NCI-H1694 (cell line): Measurements from ENCODE around the gene FAM89A.

Experiments
- DNase-seq: peaks from one replicate; lab custom pipeline; 2025; lab: John Stamatoyannopoulos, UW

FAM89A gene

DNA sequence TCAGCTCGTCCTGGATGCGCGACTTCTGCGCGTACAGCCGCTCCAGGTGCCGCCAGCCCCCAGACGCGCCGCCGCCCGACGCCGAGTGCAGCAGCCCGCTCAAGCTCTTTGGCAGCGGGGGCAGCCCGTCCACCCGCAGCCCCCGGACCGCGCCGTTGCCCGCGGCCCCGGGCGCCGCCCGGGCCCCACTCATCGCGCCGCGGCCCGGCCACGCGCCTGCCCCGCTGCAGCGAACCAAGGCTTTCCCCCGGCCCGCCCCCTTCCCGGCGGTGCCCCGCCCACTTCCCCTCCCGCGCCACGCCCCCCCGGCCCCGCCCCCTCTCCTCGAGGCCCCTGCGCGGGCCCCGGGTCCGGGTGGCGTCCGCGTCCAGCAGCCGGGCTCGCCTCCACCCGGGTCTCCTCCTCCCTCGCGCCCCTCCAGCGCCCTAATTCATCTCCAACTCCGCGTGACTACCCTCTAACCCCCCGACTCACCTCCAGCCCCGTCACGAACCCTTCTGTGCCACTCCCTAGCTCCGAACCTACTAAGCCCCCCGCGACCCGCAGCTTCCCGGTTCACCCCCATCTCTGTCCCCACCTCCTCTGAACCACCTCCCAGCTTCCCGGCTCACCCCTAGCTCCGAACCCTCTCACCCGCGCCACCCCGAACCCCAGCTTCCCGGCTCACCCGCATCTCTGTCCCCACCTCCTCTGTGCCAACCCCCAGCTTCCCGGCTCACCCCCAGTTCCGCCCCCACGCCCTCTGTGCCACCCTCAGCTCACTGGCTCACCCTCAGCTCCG, at the start of gene FAM89A:
TSS of gene FAM89A (minus strand) at position 236 of the 781 bp plus-strand sequence. CDS start at position 193, 43 bp downstream.
- no peak for DNase-seq

DNA sequence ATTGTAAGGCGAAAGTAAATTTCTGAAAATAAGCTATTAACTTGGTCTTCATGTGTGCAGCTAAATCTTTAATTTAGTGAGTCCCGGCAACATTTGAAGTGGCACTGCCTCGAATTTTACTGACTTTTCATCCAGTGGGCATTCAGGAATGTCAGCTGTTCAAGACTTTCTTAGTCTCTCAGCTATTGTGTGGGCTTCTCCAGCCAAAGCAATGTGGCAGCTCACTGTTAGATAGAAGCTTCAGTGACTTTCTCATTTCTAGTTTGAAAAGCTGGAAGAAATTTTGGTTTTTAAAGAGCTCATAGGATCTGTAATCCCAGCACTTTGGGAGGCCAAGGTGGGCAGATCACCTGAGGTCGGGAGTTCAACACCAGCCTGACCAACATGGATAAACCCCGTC, 44.3 kb upstream of the FAM89A start:
- no peak for DNase-seq

- DNase-seq: no peak
These were observed 39.1 kb upstream of the FAM89A start for GRCh38 chr1:231079163-231079562.

- DNase-seq: no peak
These were observed 38.2 kb upstream of the FAM89A start for GRCh38 chr1:231078250-231078649.

- no peak for DNase-seq
These were observed 36.7 kb upstream of the FAM89A start for GRCh38 chr1:231076802-231077201.

DNA sequence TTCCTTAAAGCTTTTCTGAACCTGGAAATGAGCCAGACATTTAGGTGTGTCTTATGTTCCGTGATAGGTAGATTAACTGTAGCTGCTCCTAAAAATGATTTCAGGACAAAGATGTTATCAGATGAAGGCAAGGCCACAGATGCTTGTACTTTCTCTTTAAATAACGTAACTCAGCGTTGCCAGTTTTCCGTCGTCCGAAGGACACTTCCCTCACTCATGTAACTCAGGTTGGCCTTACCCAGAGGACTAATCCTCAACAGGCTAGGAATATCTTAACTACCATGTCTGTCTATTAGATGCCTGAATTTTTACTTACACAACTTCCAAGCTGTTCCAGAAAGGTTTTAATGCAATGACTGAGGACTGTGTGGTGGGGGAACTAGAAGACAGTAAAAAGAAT, 35.4 kb upstream of the FAM89A start:
- no peak for DNase-seq

- no peak for DNase-seq
These were observed 35.0 kb upstream of the FAM89A start for GRCh38 chr1:231075020-231075419.

DNA sequence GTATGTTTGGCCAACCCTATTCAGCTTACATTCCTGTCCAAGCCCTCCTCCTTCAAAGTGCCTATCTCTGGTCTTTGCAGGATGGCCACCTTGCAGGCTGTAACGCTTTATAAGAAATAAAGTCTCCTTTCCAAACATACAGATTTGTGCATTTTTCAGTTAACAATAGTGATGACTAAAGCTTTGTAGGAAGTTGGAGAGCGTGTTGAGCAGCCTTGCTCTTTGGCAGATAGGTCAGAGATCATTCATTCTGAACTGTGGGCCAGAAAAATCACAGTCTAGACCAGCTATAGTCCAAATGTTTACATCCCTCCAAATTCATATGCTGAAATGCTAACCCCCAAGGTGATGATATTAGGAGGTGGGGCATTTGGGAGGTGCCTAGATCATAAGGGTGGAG, 34.0 kb upstream of the FAM89A start:
- DNase-seq: no peak

- DNase-seq: no peak
These were observed 33.3 kb upstream of the FAM89A start for GRCh38 chr1:231073331-231073730.

DNA sequence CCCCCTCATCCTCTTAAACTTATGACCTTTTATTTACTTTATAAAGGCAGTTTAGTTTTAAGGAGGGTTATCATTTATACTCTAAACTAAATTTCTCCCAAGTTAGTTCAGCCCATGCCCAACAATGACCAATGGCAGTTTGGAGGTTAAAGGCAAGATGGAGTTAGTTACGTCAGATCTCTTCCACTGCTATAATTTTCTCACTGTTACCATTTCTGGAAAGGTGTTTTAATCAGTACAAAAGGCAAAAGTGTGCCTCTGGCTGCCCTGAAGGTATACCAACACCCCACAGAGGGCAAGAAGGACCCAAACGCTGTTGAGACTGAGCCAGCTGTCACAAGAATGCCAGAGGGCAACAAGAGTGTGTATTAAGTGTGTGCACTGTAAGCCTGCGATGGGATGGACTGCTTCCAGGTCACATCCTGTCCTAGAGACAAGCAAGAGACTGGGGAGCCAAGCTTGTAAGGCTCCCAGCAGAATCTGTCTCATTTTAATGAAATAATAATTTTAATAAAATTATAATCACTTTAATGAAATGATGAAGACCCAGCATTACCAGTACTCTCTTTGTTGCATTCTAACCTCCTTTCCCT, 32.5 kb upstream of the FAM89A start:
- no peak for DNase-seq

- DNase-seq: no peak
These were observed 32.0 kb upstream of the FAM89A start for GRCh38 chr1:231072041-231072440.

GRCh38 chr1:231070758-231071444, 30.8 kb upstream of the FAM89A start:
- no peak for DNase-seq

DNA sequence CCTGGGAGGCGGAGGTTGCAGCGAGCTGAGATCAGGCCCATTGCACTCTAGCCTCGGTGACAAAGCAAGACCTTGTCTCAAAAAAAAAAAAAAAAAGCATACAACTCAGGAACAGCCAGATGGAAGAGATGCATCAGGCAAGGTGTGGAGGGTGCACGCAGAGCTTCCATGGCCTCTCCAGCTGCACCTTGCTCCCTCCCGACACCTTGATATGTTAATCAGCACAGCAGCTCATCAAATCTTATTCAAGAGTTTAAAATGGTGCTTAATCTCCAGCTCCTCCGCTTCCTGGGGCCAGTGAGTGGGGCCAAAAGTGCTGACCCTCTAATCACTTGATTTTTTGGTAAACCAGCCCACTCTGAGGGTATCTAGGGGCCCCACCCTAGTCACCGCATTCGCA, 29.3 kb upstream of the FAM89A start:
- no peak for DNase-seq

GRCh38 chr1:231068762-231069161, 28.7 kb upstream of the FAM89A start:
- no peak for DNase-seq

GRCh38 chr1:231065510-231066241, 25.6 kb upstream of the FAM89A start:
- no peak for DNase-seq

GRCh38 chr1:231064418-231064817, 24.4 kb upstream of the FAM89A start:
- no peak for DNase-seq

DNA sequence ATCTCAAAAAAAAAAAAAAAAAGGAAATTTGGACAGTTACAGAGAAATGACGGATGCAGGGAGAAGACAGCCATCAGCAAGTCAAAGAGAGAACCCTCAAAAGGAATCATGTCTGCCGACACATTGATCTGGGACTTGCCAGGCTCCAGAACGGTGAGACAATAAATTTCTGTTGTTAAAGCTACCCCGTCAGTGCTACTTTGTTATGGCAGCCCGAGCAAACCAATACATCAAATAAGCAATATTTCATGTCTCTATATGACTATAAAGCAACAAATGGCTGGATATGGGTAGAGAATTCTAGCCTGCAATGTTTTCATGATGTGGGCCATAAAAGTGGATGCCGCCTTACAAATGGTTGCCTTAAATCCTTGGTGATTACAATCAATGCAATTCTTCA, 23.3 kb upstream of the FAM89A start:
- DNase-seq: no peak

- no peak for DNase-seq
These were observed 22.6 kb upstream of the FAM89A start for GRCh38 chr1:231062500-231063270.

- DNase-seq: no peak
These were observed 19.6 kb upstream of the FAM89A start for GRCh38 chr1:231059566-231060193.

DNA sequence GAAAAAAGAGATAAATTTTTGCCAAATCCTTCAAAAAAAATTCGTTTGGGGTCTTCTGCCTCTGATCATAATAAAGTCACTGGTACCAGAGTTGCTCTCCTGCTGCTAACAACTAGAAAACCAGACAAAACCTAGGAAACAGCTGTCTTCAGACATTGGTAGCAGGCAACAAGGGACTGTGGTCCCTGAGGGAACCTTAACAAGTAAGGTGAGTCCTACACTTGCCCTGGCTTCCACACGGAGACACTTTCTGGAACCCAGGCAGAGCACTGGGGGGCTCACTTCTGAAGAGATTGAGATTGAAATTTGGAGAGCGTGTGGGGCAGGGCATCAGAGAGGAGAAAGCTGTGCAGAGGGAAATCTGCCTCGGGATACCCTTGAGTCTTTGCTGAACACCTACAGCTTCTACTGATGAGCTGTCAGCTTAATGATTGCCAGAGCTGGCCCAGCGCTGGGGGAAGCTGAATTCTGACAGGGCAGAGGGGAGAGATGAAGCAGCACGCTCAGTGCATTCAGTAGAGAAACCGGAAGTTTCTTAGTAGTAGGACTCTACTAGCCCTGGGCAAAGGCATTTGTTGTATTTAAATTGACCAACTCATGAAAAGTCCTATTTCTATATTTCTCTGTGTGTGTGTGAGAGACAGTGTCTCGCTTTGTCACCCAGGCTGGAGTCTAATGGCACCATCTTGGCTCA, 18.5 kb upstream of the FAM89A start:
- no peak for DNase-seq

DNA sequence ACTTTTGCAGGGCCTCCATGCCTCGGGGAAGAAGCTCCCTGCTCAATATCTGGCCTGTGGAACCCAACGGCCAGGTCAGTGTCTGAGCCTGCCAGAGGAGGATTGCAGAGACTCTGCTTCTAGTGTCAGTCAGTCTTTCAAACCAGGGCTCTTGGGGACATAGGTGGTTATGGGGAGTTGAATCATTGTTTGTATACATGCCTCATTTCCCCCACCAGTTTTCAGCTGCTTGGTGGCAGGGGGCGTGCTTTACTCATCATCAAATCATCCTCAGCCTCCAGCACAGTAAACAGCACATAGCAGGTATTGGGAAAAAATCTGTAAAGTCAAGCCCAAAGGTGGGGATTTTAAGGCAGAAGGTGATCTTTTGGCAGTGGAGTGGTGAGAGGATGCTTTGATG, 17.4 kb upstream of the FAM89A start:
- DNase-seq: no peak
